IMR-90 (cell line): ENCODE results near the gene NFYB. TPM values are rescaled to one million over a fixed set of nuclear protein-coding genes. Genes with fewer than 3 reads are reported as not detected.

Experiments
- ATAC-seq: fragments of 200-7000 bp; cut with Tn5 transposase; 2 replicates; pipeline ENCODE4 v1.9.1; 2020; ENCODE audit warnings: low read depth, mild to moderate bottlenecking, moderate library complexity
- BruUV-seq: library from RNA; stranded (reverse); fragments of 400-500 nt; replicated peaks from 2 replicates; lab custom pipeline; 2021; lab: Mats Ljungman, UMichigan
- CTCF ChIA-PET: fragments of 300-600 bp; formaldehyde crosslinking; extraction: SDS; loops from one replicate; lab custom pipeline; 2021; ENCODE audit warnings: antibody characterized with exemption; lab: Yijun Ruan, JAX
- POLR2A ChIA-PET: fragments of 300-600 bp; sonication (Branson Sonifier 250); formaldehyde crosslinking; loops from one replicate; lab custom pipeline; 2022; ENCODE audit warnings: antibody characterized with exemption; ENCODE audit not compliant: unreplicated experiment; lab: Charles Lee
- DNase-seq: peaks from one replicate; pipeline ENCODE4 v3.0.0; 2013
- H2AFZ ChIP-seq: replicated peaks from 2 replicates; pipeline ENCODE3; 2013; ENCODE audit warnings: low read length, mild to moderate bottlenecking; ENCODE audit not compliant: poor library complexity
- H2AK5ac ChIP-seq: 2 replicates; pipeline ENCODE4 v1.6.1; 2013; ENCODE audit warnings: low read depth, low read length, inconsistent platforms
- H2AK9ac ChIP-seq: replicated peaks from 2 replicates; pipeline ENCODE3; 2013; ENCODE audit warnings: mild to moderate bottlenecking, low read depth, low read length, moderate library complexity; ENCODE audit not compliant: poor library complexity
- H2BK120ac ChIP-seq: 2 replicates; pipeline ENCODE4 v1.6.1; 2013; ENCODE audit warnings: low read depth, low read length, inconsistent platforms
- H2BK15ac ChIP-seq: 3 replicates; pipeline ENCODE4 v1.6.1; 2013; ENCODE audit warnings: low read depth, low read length, inconsistent platforms
- H2BK20ac ChIP-seq: 2 replicates; pipeline ENCODE4 v1.6.1; 2013; ENCODE audit warnings: low read depth, mild to moderate bottlenecking, inconsistent platforms, low read length, moderate library complexity
- H2BK5ac ChIP-seq: 2 replicates; pipeline ENCODE4 v1.6.1; 2013; ENCODE audit warnings: mild to moderate bottlenecking, low read depth, low read length, inconsistent platforms; ENCODE audit not compliant: poor library complexity, severe bottlenecking
- H3K14ac ChIP-seq: replicated peaks from 2 replicates; pipeline ENCODE4 v1.6.1; 2013; ENCODE audit warnings: low read depth, low read length, inconsistent platforms
- H3K18ac ChIP-seq: 2 replicates; pipeline ENCODE4 v1.6.1; 2013; ENCODE audit warnings: low read depth, low read length, control low read depth
- H3K23ac ChIP-seq: 2 replicates; pipeline ENCODE4 v1.6.1; 2013; ENCODE audit warnings: low read depth, low read length, inconsistent platforms
- H3K27ac ChIP-seq: 2 replicates; pipeline ENCODE4 v1.5.1; 2013; ENCODE audit warnings: mild to moderate bottlenecking, control low read depth, low read length; ENCODE audit not compliant: insufficient read depth
- H3K27me3 ChIP-seq: 2 replicates; pipeline ENCODE4 v1.6.1; 2013; ENCODE audit warnings: low read length; ENCODE audit not compliant: control insufficient read depth, insufficient read depth
- H3K36me3 ChIP-seq: 2 replicates; pipeline ENCODE4 v1.6.1; 2013; ENCODE audit warnings: low read length, mixed read lengths; ENCODE audit not compliant: control insufficient read depth, insufficient read depth
- H3K4ac ChIP-seq: 2 replicates; pipeline ENCODE4 v1.6.1; 2013; ENCODE audit warnings: low read depth, low read length, inconsistent platforms
- H3K4me1 ChIP-seq: 2 replicates; pipeline ENCODE4 v1.6.1; 2013; ENCODE audit warnings: low read length, mixed read lengths; ENCODE audit not compliant: control insufficient read depth, insufficient read depth
- H3K4me2 ChIP-seq: 2 replicates; pipeline ENCODE4 v1.6.1; 2013; ENCODE audit warnings: low read depth, mild to moderate bottlenecking, control low read depth, low read length, moderate library complexity
- H3K4me3 ChIP-seq: 2 replicates; pipeline ENCODE4 v1.5.1; 2013; ENCODE audit warnings: low read depth, mild to moderate bottlenecking, control low read depth, low read length, moderate library complexity; ENCODE audit not compliant: insufficient read depth
- H3K56ac ChIP-seq: 2 replicates; pipeline ENCODE4 v1.6.1; 2013; ENCODE audit warnings: low read length, inconsistent platforms; ENCODE audit not compliant: insufficient read depth; ENCODE audit errors: extremely low read depth
- H3K79me1 ChIP-seq, 2 experiments: 2 replicates each; pipeline ENCODE4 v1.6.1; 2013; ENCODE audit warnings: low read length in 2 of 2, inconsistent platforms in 1 of 2, low read depth in 1 of 2
- H3K9ac ChIP-seq: 2 replicates; pipeline ENCODE4 v1.6.1; 2013; ENCODE audit warnings: low read depth, low read length, control low read depth
- H3K9me1 ChIP-seq: 2 replicates; pipeline ENCODE4 v1.6.1; 2013; ENCODE audit warnings: low read length, inconsistent platforms; ENCODE audit not compliant: insufficient read depth
- H3K9me3 ChIP-seq: 2 replicates; pipeline ENCODE4 v1.6.1; 2013; ENCODE audit warnings: low read length; ENCODE audit not compliant: control insufficient read depth, insufficient read depth
- H4K20me1 ChIP-seq: 2 replicates; pipeline ENCODE4 v1.6.1; 2013; ENCODE audit warnings: low read length, inconsistent platforms; ENCODE audit not compliant: insufficient read depth
- H4K5ac ChIP-seq: 2 replicates; pipeline ENCODE4 v1.6.1; 2013; ENCODE audit warnings: mild to moderate bottlenecking, low read depth, low read length, control low read depth
- H4K8ac ChIP-seq, 2 experiments: 2 replicates each; pipeline ENCODE4 v1.6.1; 2013; ENCODE audit warnings: low read depth in 2 of 2, low read length in 2 of 2, control low read depth in 1 of 2, inconsistent platforms in 1 of 2
- H4K91ac ChIP-seq: 2 replicates; pipeline ENCODE4 v1.6.1; 2013; ENCODE audit warnings: low read depth, low read length, inconsistent platforms; ENCODE audit not compliant: insufficient read depth
- BHLHE40 ChIP-seq: fragments of 150-350 bp; IDR thresholded peaks from 2 replicates; pipeline ENCODE4 v1.6.1; 2016; ENCODE audit warnings: mild to moderate bottlenecking, low read depth, low read length
- CHD1 ChIP-seq: IDR thresholded peaks from 2 replicates; pipeline ENCODE4 v1.6.1; 2012; ENCODE audit warnings: low read depth, low read length, improper control_type of control experiment
- CTCF ChIP-seq: conservative IDR thresholded peaks from 2 replicates; pipeline ENCODE4 v1.5.1; 2012; ENCODE audit warnings: mild to moderate bottlenecking, low read depth, low read length, improper control_type of control experiment
- ELK1 ChIP-seq: fragments of 150-350 bp; IDR thresholded peaks from 2 replicates; pipeline ENCODE4 v1.6.1; 2016; ENCODE audit warnings: low read depth, mild to moderate bottlenecking, low read length, moderate library complexity, borderline replicate concordance
- FOS ChIP-seq: fragments of 150-350 bp; IDR thresholded peaks from 2 replicates; pipeline ENCODE4 v1.6.1; 2016; ENCODE audit warnings: low read depth, low read length
- MAFK ChIP-seq: IDR thresholded peaks from 2 replicates; pipeline ENCODE4 v1.6.1; 2012; ENCODE audit warnings: low read depth, low read length, improper control_type of control experiment
- MAZ ChIP-seq: IDR thresholded peaks from 2 replicates; pipeline ENCODE4 v1.6.1; 2012; ENCODE audit warnings: low read depth, mild to moderate bottlenecking, low read length, improper control_type of control experiment, moderate library complexity, borderline replicate concordance
- MXI1 ChIP-seq: IDR thresholded peaks from 2 replicates; pipeline ENCODE4 v1.6.1; 2012; ENCODE audit warnings: low read depth, mild to moderate bottlenecking, low read length, moderate library complexity, borderline replicate concordance
- NFE2L2 ChIP-seq: fragments of 150-350 bp; IDR thresholded peaks from 2 replicates; pipeline ENCODE4 v1.6.1; 2016; ENCODE audit warnings: low read depth, mild to moderate bottlenecking, low read length
- POLR2A ChIP-seq: IDR thresholded peaks from 2 replicates; pipeline ENCODE4 v1.6.1; 2012; ENCODE audit warnings: mild to moderate bottlenecking, low read depth, low read length
- RAD21 ChIP-seq: IDR thresholded peaks from 2 replicates; pipeline ENCODE4 v1.6.1; 2012; ENCODE audit warnings: low read length, improper control_type of control experiment
- RCOR1 ChIP-seq: IDR thresholded peaks from 2 replicates; pipeline ENCODE4 v1.6.1; 2012; ENCODE audit warnings: mild to moderate bottlenecking, low read length, improper control_type of control experiment; ENCODE audit not compliant: insufficient replicate concordance
- RFX5 ChIP-seq: IDR thresholded peaks from 2 replicates; pipeline ENCODE4 v1.8.0; 2012; ENCODE audit warnings: low read depth, mild to moderate bottlenecking, low read length, moderate library complexity
- SMC3 ChIP-seq: fragments of 150-350 bp; IDR thresholded peaks from 2 replicates; pipeline ENCODE4 v1.6.1; 2016; ENCODE audit warnings: low read depth, mild to moderate bottlenecking, antibody characterized with exemption, low read length, moderate library complexity
- USF2 ChIP-seq: fragments of 150-350 bp; IDR thresholded peaks from 2 replicates; pipeline ENCODE4 v1.6.1; 2017; ENCODE audit warnings: mild to moderate bottlenecking, antibody characterized with exemption, low read length, low read depth
- WGBS, 2 experiments: methylation state at CpG; one replicate each; pipeline versions ENCODE4 v1.1.5 to v1.1.7; 2013; ENCODE audit warnings: missing lambda C conversion rate in 2 of 2; ENCODE audit not compliant: insufficient read length in 1 of 2; ENCODE audit errors: extremely low coverage in 2 of 2; 5-methylcytosine and 5-hydroxymethylcytosine counted together
- dilution Hi-C: fragments of 300-500 bp; cut with HindIII; formaldehyde crosslinking; loops from one replicate; pipeline ENCODE4 v1.14.3; 2018; ENCODE audit warnings: low sequenced_read_pairs; ENCODE audit not compliant: unreplicated experiment
- in situ Hi-C: fragments of 300-500 bp; cut with MboI; formaldehyde crosslinking; loops from 3 replicates; pipeline ENCODE4 v1.14.3; 2019; ENCODE audit warnings: low sequenced_read_pairs, inconsistent platforms, mixed read lengths
- intact Hi-C: fragments of 100-400 bp; cut with micrococcal nuclease; formaldehyde crosslinking; loops from 2 replicates; pipeline ENCODE4 v1.10.0; 2022
- polyA plus RNA-seq, 3 experiments: library from polyadenylated mRNA; depleted of rRNA; stranded (reverse); fragments of >200 nt; gene quantifications; 2 replicates each; pipeline ENCODE4 v1.2.3, GENCODE V29; 2012; ENCODE audit warnings: low replicate concordance in 1 of 3
- total RNA-seq: library from RNA; depleted of rRNA; stranded (reverse); fragments of >200 nt; gene quantifications from 2 replicates; pipeline ENCODE4 v1.2.3, GENCODE V29; 2012

NFYB gene
- total and polyA plus RNA-seq, 2 of the 4 experiments (the other 2 are of a cell fraction): 22.2 to 28.4 TPM

- H3K36me3 ChIP-seq: peaks cover 21% of the 10 kb centered on the region
- peak overlapping the region; percentile 77 for H2BK20ac ChIP-seq
- peak overlapping the region; percentile 60; the same call in 1 of the 2 replicates for H3K56ac ChIP-seq
- H3K79me1 ChIP-seq: peaks cover under 1 to 21% of the 10 kb centered on the region in 2 experiments
- no peak overlapping the region for H2AFZ ChIP-seq
- peak overlapping the region; percentile 73 for H2AK9ac ChIP-seq
- H3K4me2 ChIP-seq: no peak overlapping the region
- H2AK5ac ChIP-seq: peak overlapping the region; percentile 52
- H3K18ac ChIP-seq: peak overlapping the region; percentile 80
- peak overlapping the region; percentile 92 for H2BK120ac ChIP-seq
- intact Hi-C loops (no loop called here), in situ Hi-C loops (no loop called here), dilution Hi-C loops (no loop called here)
- peak overlapping the region; percentile 90 for H2BK5ac ChIP-seq
- no CpG with 5 or more reads among the region's 4 CpGs for WGBS, 2 experiments
- H2BK15ac ChIP-seq: peak overlapping the region; percentile 94; the same call in 2 of the 3 replicates
- H3K4me3 ChIP-seq: no peak overlapping the region
- peaks cover 4% of the 10 kb centered on the region for H3K9me1 ChIP-seq
- no TSS peak for BruUV-seq
- ChIA-PET POLR2A (no interaction called here), CTCF (interaction anchor here (2.3 kb wide), 1 partner anchor 18 kb away, joined by 10 read pairs; no protein-coding TSS in a partner anchor)
- no peaks in the 10 kb centered on the region for H4K20me1 ChIP-seq
- peak overlapping the region; percentile 95 for H4K91ac ChIP-seq
- ATAC-seq: no peak
- peak overlapping the region; percentile 90 for H3K23ac ChIP-seq
- peak overlapping the region; percentile 37; the same call in 1 of the 2 replicates for H3K9ac ChIP-seq
- no peaks in the 10 kb centered on the region for H3K9me3 ChIP-seq
- H4K5ac ChIP-seq: peak overlapping the region; percentile 83
- peak overlapping the region; percentile 95 for H3K4ac ChIP-seq
- no peak for TF ChIP-seq USF2
- no peak for TF ChIP-seq CHD1
- no peak for TF ChIP-seq NFE2L2
- TF ChIP-seq RCOR1: no peak
- no peak for TF ChIP-seq FOS
- no peak for TF ChIP-seq MAZ
- no peak for TF ChIP-seq SMC3
- no peak for TF ChIP-seq RAD21
- TF ChIP-seq RFX5: no peak
- TF ChIP-seq BHLHE40: no peak
- no peak for TF ChIP-seq POLR2A
- no peak for TF ChIP-seq MAFK
- TF ChIP-seq ELK1: no peak
- TF ChIP-seq MXI1: no peak
- TF ChIP-seq CTCF: no peak
- H4K8ac ChIP-seq: peak overlapping the region; percentile 57 to 84; a peak in 3 of 4 replicates
- H3K27ac ChIP-seq: peak overlapping the region; percentile 86
- no peak for DNase-seq
- H3K27me3 ChIP-seq: no peaks in the 10 kb centered on the region
- peaks cover 13% of the 10 kb centered on the region for H3K4me1 ChIP-seq
- H3K14ac ChIP-seq: peak overlapping the region; percentile 94
These were observed 46.9 kb downstream of the NFYB start for GRCh38 chr12:104091136-104091535.
